DOHH2 (cell line): ENCODE data around the gene GATAD2A.

ENCODE experiments used
- H3F3A ChIP-seq: fragments of 200-600 bp; sonication (generic), shearing (Covaris generic); 2 replicates; pipeline ENCODE4 v1.6.0; 2016; ENCODE audit warnings: antibody characterized with exemption, mild to moderate bottlenecking; ENCODE audit not compliant: control insufficient read depth, insufficient read depth
- H3K27ac ChIP-seq: fragments of 200-600 bp; sonication (generic); 2 replicates; pipeline ENCODE4 v1.5.1; 2014; ENCODE audit warnings: low read depth, mild to moderate bottlenecking, low read length, moderate library complexity
- H3K27me3 ChIP-seq: fragments of 200-600 bp; sonication (generic); 2 replicates; pipeline ENCODE4 v1.6.1; 2014; ENCODE audit warnings: mild to moderate bottlenecking, low read length, mixed read lengths; ENCODE audit not compliant: control insufficient read depth
- H3K36me3 ChIP-seq: fragments of 200-600 bp; sonication (generic); 2 replicates; pipeline ENCODE4 v1.6.1; 2014; ENCODE audit warnings: mild to moderate bottlenecking, low read length, moderate library complexity, mixed read lengths; ENCODE audit not compliant: control insufficient read depth
- H3K4me1 ChIP-seq: fragments of 200-600 bp; sonication (generic); 2 replicates; pipeline ENCODE4 v1.6.1; 2014; ENCODE audit warnings: mild to moderate bottlenecking, low read length, mixed read lengths; ENCODE audit not compliant: control insufficient read depth
- H3K4me2 ChIP-seq: fragments of 200-600 bp; sonication (generic); 2 replicates; pipeline ENCODE4 v1.6.0; 2014; ENCODE audit warnings: mild to moderate bottlenecking, low read length, moderate library complexity
- H3K4me3 ChIP-seq: fragments of 200-600 bp; sonication (generic); 2 replicates; pipeline ENCODE4 v1.5.1; 2014; ENCODE audit warnings: mild to moderate bottlenecking, low read length, mixed read lengths
- H3K79me2 ChIP-seq: fragments of 200-600 bp; sonication (generic); 2 replicates; pipeline ENCODE4 v1.6.1; 2014; ENCODE audit warnings: mild to moderate bottlenecking, low read length, mixed read lengths; ENCODE audit not compliant: control insufficient read depth
- H3K9me2 ChIP-seq: fragments of 200-600 bp; sonication (generic); replicated peaks from 2 replicates; pipeline ENCODE4 v1.6.1; 2014; ENCODE audit warnings: mild to moderate bottlenecking, low read length, mixed read lengths; ENCODE audit not compliant: control insufficient read depth
- H3K9me3 ChIP-seq: fragments of 200-600 bp; sonication (generic); 2 replicates; pipeline ENCODE4 v1.6.1; 2014; ENCODE audit warnings: antibody characterized with exemption, low read length, mixed read lengths; ENCODE audit not compliant: control insufficient read depth, insufficient read depth
- H4K20me1 ChIP-seq: fragments of 200-600 bp; sonication (generic); 2 replicates; pipeline ENCODE4 v1.6.0; 2014; ENCODE audit warnings: low read depth, mild to moderate bottlenecking, antibody characterized with exemption, low read length, moderate library complexity; ENCODE audit not compliant: control insufficient read depth, insufficient read depth
- EZH2phosphoT487 ChIP-seq: fragments of 200-600 bp; sonication (generic); IDR thresholded peaks from 2 replicates; pipeline ENCODE4 v1.6.1; 2017; ENCODE audit warnings: borderline replicate concordance, mild to moderate bottlenecking, antibody characterized with exemption, low read length, moderate library complexity, mixed read lengths
- TF ChIP-seq, protein P1 (sequence below): fragments of 200-600 bp; sonication (generic); IDR thresholded peaks from one replicate; pipeline ENCODE4 v1.5.1; 2014; ENCODE audit warnings: antibody characterized with exemption, mild to moderate bottlenecking, low read depth, low read length; ENCODE audit not compliant: poor library complexity, severe bottlenecking

Gene GATAD2A

DNA sequence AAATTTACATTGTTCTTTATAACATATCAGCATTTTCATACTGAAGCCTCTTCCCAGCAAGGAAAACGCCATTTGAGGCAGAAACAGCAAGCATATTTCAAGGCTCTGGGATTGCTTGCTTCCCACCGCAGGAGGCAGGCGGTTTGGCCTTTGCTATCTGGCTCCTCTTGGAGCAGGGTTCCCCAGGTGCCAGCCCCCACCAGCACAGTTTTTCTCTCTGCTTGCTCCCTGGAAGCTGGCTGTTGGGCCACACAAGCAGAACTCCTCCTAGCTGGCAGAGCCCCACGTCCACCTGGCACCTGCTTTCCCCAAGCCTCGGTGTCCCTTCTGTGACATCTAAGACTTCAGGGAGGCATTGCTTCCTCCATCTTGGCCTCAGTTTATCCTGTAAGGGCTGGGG, 16.7 kb downstream of the GATAD2A start:
- Histone ChIP-seq H3K9me3 (no peaks in the 10 kb centered on the region), H3K79me2 (peaks cover 100% of the 10 kb centered on the region), H3F3A (no peaks in the 10 kb centered on the region), H3K9me2 (no peaks in the 10 kb centered on the region), H3K36me3 (peaks cover 20% of the 10 kb centered on the region), H3K27me3 (no peaks in the 10 kb centered on the region), H4K20me1 (peaks cover 34% of the 10 kb centered on the region), H3K4me2 (no peak overlapping the region), H3K4me1 (peaks cover 44% of the 10 kb centered on the region), H3K4me3 (no peak overlapping the region), H3K27ac (no peak overlapping the region)
- no peak for TF ChIP-seq EZH2phosphoT487
- TF ChIP-seq, protein P1, sequence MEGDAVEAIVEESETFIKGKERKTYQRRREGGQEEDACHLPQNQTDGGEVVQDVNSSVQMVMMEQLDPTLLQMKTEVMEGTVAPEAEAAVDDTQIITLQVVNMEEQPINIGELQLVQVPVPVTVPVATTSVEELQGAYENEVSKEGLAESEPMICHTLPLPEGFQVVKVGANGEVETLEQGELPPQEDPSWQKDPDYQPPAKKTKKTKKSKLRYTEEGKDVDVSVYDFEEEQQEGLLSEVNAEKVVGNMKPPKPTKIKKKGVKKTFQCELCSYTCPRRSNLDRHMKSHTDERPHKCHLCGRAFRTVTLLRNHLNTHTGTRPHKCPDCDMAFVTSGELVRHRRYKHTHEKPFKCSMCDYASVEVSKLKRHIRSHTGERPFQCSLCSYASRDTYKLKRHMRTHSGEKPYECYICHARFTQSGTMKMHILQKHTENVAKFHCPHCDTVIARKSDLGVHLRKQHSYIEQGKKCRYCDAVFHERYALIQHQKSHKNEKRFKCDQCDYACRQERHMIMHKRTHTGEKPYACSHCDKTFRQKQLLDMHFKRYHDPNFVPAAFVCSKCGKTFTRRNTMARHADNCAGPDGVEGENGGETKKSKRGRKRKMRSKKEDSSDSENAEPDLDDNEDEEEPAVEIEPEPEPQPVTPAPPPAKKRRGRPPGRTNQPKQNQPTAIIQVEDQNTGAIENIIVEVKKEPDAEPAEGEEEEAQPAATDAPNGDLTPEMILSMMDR = no peak

DNA sequence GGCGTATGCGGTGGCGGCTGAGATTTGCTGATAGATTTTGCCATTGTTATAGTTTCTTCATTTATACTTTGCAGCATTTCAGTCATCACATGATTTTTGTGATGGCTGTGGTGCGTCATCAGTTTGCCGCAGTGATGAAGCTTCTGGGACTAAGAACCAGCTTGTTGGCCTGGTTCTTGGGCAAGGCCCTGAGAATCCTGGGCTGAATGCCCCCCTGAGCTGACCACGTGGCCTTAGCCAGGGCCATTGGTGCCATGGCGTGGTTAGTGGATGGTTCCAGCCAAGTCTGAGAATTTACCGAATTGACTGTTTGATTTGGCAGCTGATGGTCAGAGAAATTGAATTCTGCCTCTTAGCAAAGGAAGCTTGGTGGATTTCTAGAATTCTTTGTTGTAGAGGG, 17.8 kb downstream of the GATAD2A start:
- Histone ChIP-seq H3K27ac (no peak overlapping the region), H3K9me3 (no peaks in the 10 kb centered on the region), H3K4me2 (no peak overlapping the region), H3K27me3 (no peaks in the 10 kb centered on the region), H3K9me2 (no peaks in the 10 kb centered on the region), H3K4me1 (peaks cover 33% of the 10 kb centered on the region), H3F3A (no peaks in the 10 kb centered on the region), H4K20me1 (peaks cover 30% of the 10 kb centered on the region), H3K4me3 (no peak overlapping the region), H3K36me3 (peaks cover 21% of the 10 kb centered on the region), H3K79me2 (peaks cover 100% of the 10 kb centered on the region)
- TF ChIP-seq EZH2phosphoT487 = no peak
- TF ChIP-seq, protein P1 = no peak

DNA sequence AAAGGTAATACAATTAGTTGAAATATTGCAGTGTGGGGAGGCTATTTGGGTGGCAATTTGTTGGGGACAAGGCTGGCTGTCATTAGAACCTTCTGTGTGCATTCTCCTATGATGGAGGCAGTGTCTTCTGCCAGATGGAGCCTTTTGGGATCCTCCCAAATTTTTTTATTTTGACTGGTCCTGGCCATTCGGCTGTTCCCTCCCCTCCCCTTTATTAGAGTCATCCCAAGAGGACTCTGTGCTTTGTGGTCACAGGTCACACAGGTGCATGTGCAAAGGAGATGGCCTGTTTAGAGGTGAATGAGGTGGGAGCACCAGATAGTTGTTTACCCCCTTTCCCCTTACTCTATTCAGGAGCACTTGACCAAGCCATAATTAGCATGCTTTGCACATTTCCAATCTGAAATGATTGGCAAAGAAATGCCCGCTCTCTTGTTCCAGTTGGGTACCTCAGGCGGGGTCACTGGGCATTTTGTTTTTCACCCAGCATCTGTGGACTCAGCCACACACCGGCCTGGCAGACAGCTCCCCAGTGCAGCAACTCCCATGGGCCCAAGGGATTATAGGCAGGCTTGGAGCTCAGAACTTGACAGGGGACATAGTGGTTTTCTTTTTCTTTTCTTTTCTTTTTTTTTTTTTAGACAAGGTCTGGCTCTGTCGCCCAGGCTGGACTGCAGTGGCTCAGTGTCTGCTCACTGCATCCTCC, 19.8 kb downstream of the GATAD2A start:
- H3K4me2 ChIP-seq = no peak overlapping the region
- peaks cover 35% of the 10 kb centered on the region for H3K36me3 ChIP-seq
- no peaks in the 10 kb centered on the region for H3K9me3 ChIP-seq
- no peak overlapping the region for H3K4me3 ChIP-seq
- H3K79me2 ChIP-seq = peaks cover 100% of the 10 kb centered on the region
- no peaks in the 10 kb centered on the region for H3K9me2 ChIP-seq
- no peaks in the 10 kb centered on the region for H3K27me3 ChIP-seq
- peaks cover 40% of the 10 kb centered on the region for H4K20me1 ChIP-seq
- no peaks in the 10 kb centered on the region for H3F3A ChIP-seq
- peaks cover 22% of the 10 kb centered on the region for H3K4me1 ChIP-seq
- H3K27ac ChIP-seq = no peak overlapping the region
- no peak for TF ChIP-seq EZH2phosphoT487
- TF ChIP-seq, protein P1 = no peak
